Measurements from ENCODE around the gene ZNF75A. TPM values are rescaled to one million over a fixed set of nuclear protein-coding genes. Genes with fewer than 3 reads are reported as not detected.

The ZNF75A gene
- total and polyA plus RNA-seq, 9 of the 15 experiments (the other 6 are each of a cell fraction or from before 2014, with no cell fraction given): 7.2 to 24.5 (median 17.1) TPM

- FAIRE-seq (peak; percentile 65), DNase-seq (ENCODE audit: extremely low read depth in 1 of 4, low spot score in 3 of 4) (peak in 2 of 4 experiments; percentile 45 to 59), ATAC-seq (peak; percentile 89)
- no TSS peak for BruUV-seq (replicated peaks)
- H3K9me1 ChIP-seq (ENCODE audit: control insufficient read depth, insufficient read depth, low read length): no peaks in the 10 kb centered on the region
- H3K4me2 ChIP-seq (ENCODE audit: insufficient read depth, low read length): no peak overlapping the region; the same call in 1 of the 2 replicates
- no peaks in the 10 kb centered on the region for H3K79me2 ChIP-seq (ENCODE audit: control insufficient read depth, insufficient read depth, low read length)
- no peaks in the 10 kb centered on the region for H3K27me3 ChIP-seq (ENCODE audit: control insufficient read depth in 2 of 2, insufficient read depth in 2 of 2, low read length in 2 of 2)
- peak in 1 of 2 experiments; percentile 69; a peak in 1 of 4 replicates for TF ChIP-seq RCOR1 (IDR thresholded peaks at IDR 0.05; ENCODE audit: borderline replicate concordance in 1 of 2, low read depth in 2 of 2, low read length in 2 of 2)
- peak; percentile 39 for TF ChIP-seq NFYB (IDR thresholded peaks at IDR 0.05; ENCODE audit: extremely low read depth, insufficient read length)
- peak; percentile 41 to 48; a peak in 1 of 4 replicates for TF ChIP-seq KDM1A (IDR thresholded peaks at IDR 0.05)
- peak; percentile 82; the same call in 1 of the 2 replicates for TF ChIP-seq PHF21A (IDR thresholded peaks at IDR 0.05; ENCODE audit: borderline replicate concordance, low read depth)
- TF ChIP-seq ZNF12 (CRISPR knock-in tag; IDR thresholded peaks at IDR 0.05): no peak
- H3K36me3 ChIP-seq (ENCODE audit: control insufficient read depth, insufficient read depth, low read length): no peaks in the 10 kb centered on the region
- no peaks in the 10 kb centered on the region for H4K20me1 ChIP-seq (replicated peaks; ENCODE audit: control insufficient read depth, insufficient read depth, low read length)
- intact Hi-C loops (cut with micrococcal nuclease) (no loop called here), in situ Hi-C loops (cut with MboI) (no loop called here)
- H3K4me3 ChIP-seq: no peak overlapping the region
- H3K9ac ChIP-seq (ENCODE audit: insufficient read depth in 1 of 2, low read depth in 2 of 2, low read length in 2 of 2): no peak overlapping the region
- H3K27ac ChIP-seq (ENCODE audit: extremely low read depth, low read depth, low read length): no peak overlapping the region
- 0 out of 2 replicates have a peak overlapping the region, but pooled peaks have one; percentile 14 for H2AFZ ChIP-seq (ENCODE audit: low read depth, low read length)
- CTCF ChIA-PET (ENCODE audit: low intra/inter-chr PET ratio): no interaction called here
- POLR2A ChIA-PET: no interaction called here
- H3K4me1 ChIP-seq (replicated peaks in 1 of 2; ENCODE audit: control insufficient read depth in 2 of 2, insufficient read depth in 2 of 2, low read length in 2 of 2): no peaks in the 10 kb centered on the region; a peak in 1 of 5 replicates
- 0 out of 2 replicates have a peak, but pooled peaks cover 1% of the 10 kb centered on the region for H3K9me3 ChIP-seq (replicated peaks; ENCODE audit: control insufficient read depth, insufficient read depth, low read depth, low read length)
- WGBS (ENCODE audit: insufficient coverage, low coverage, missing lambda C conversion rate): 12% methylated on average over 4 of the region's 4 CpGs
Observed at GRCh38 chr16:3274490-3274889, 30.8 kb upstream of the ZNF75A start.

- no peak for TF ChIP-seq SP1 (CRISPR knock-in tag; IDR thresholded peaks at IDR 0.05)
- Histone ChIP-seq H2AFZ (ENCODE audit: low read depth, low read length) (no peak overlapping the region), H3K27me3 (ENCODE audit: control insufficient read depth in 2 of 2, insufficient read depth in 2 of 2, low read length in 2 of 2) (no peaks in the 10 kb centered on the region), H4K20me1 (replicated peaks; ENCODE audit: control insufficient read depth, insufficient read depth, low read length) (no peaks in the 10 kb centered on the region), H3K9me1 (ENCODE audit: control insufficient read depth, insufficient read depth, low read length) (no peaks in the 10 kb centered on the region), H3K4me2 (ENCODE audit: insufficient read depth, low read length) (no peak overlapping the region; the same call in 1 of the 2 replicates), H3K36me3 (ENCODE audit: control insufficient read depth, insufficient read depth, low read length) (no peaks in the 10 kb centered on the region), H3K4me1 (replicated peaks in 1 of 2; ENCODE audit: control insufficient read depth in 2 of 2, insufficient read depth in 2 of 2, low read length in 2 of 2) (no peaks in the 10 kb centered on the region; a peak in 1 of 5 replicates), H3K4me3 (no peak overlapping the region), H3K9ac (ENCODE audit: insufficient read depth in 1 of 2, low read depth in 2 of 2, low read length in 2 of 2) (no peak overlapping the region), H3K27ac (ENCODE audit: extremely low read depth, low read depth, low read length) (no peak overlapping the region), H3K79me2 (ENCODE audit: control insufficient read depth, insufficient read depth, low read length) (no peaks in the 10 kb centered on the region), H3K9me3 (replicated peaks; ENCODE audit: control insufficient read depth, insufficient read depth, low read depth, low read length) (0 out of 2 replicates have a peak, but pooled peaks cover 1% of the 10 kb centered on the region)
- ATAC-seq (peak; percentile 39; the same call in 2 of the 3 replicates), DNase-seq (ENCODE audit: extremely low read depth in 1 of 4, low spot score in 3 of 4) (no peak), FAIRE-seq (peak; percentile 40)
- in situ Hi-C loops (cut with MboI) (no loop called here), intact Hi-C loops (cut with micrococcal nuclease) (no loop called here)
- POLR2A ChIA-PET: no interaction called here
- CTCF ChIA-PET (ENCODE audit: low intra/inter-chr PET ratio): no interaction called here
- BruUV-seq (replicated peaks): no TSS peak
Observed at GRCh38 chr16:3274947-3275346, 30.4 kb upstream of the ZNF75A start.
